ENCODE results near the gene CDH8. TPM values are rescaled to one million over a fixed set of nuclear protein-coding genes. Genes with fewer than 3 reads are reported as not detected.

CDH8 gene
- polyA plus RNA-seq, 2 of the 4 experiments (the other 2 are of a cell fraction): 0.23 to 0.94 TPM

DNA sequence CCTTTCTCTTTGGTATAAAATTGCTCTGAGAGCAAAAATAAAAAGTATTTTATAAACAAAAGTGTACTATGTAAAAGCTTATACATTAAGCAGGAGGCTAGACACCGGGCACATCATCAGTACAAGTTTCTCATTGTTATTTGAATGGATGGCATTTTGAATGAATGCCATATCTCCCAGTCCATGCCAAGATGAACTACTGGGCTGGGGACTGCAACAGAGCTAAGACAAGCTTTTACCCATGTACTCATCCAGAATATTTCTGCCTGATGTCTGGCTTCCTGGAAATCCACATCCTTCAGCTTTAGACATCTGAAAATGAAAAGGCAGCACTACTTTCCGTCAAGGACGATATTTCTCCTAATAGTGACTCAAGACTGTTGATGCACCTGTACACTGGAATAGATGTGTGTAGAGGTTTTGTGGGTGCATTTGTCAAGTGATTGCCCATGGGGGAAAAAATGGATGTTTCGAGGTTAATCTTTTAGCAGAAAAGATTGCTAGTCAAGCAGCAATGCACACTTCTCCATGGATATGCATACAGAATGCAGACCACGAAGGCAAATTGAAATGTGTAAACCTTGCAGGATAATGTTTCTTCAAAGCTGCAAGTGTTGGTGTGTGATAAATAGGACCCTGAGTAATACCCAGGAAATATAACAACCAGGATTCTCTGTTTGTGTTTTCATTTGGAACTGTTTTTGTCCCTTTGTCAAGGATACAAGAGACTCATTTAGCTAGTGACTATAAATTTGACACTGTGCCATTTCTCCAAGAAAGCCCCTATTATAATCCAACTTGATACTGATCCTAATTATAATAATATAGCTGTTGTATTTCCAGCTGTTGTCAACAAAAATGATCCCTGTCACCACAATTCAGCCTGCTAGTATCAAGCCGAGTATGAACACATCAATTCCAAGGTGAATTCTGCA, 173.8 kb downstream of the CDH8 start:
- H3K27ac ChIP-seq: no peak overlapping the region
- FAIRE-seq (no peak), ATAC-seq (no peak), DNase-seq (ENCODE audit: low read depth in 1 of 2, low spot score in 1 of 2) (no peak)
- POLR2A ChIA-PET: no interaction called here
- H3K4me1 ChIP-seq: no peaks in the 10 kb centered on the region
- no peak overlapping the region for H3K4me3 ChIP-seq
- H3K9me3 ChIP-seq: no peaks in the 10 kb centered on the region
- TF ChIP-seq CBX8 (IDR thresholded peaks at IDR 0.05): no peak
- no peak for TF ChIP-seq RARB (CRISPR knock-in tag; IDR thresholded peaks at IDR 0.05)
- no peak overlapping the region for H3K4me2 ChIP-seq
- 40% methylated on average over 6 of the region's 6 CpGs for WGBS (ENCODE audit: missing lambda C conversion rate)
- CTCF ChIA-PET: no interaction called here

GRCh38 chr16:61858988-61859387, 177.2 kb downstream of the CDH8 start:
- ChIA-PET POLR2A (no interaction called here), CTCF (interaction anchor here (0.6 kb wide), 1 partner anchor 37 kb away, joined by 3 read pairs; no protein-coding TSS in a partner anchor)
- ATAC-seq (no peak), FAIRE-seq (no peak), DNase-seq (ENCODE audit: low read depth in 1 of 2, low spot score in 1 of 2) (peak in 1 of 2 experiments; percentile 2)
- no peaks in the 10 kb centered on the region for H3K4me1 ChIP-seq
- H3K9me3 ChIP-seq: no peaks in the 10 kb centered on the region
- TF ChIP-seq FOSB (CRISPR knock-in tag; IDR thresholded peaks at IDR 0.05) (no peak), MAFK (IDR thresholded peaks at IDR 0.05; ENCODE audit: partially characterized antibody) (no peak), RNF2 (IDR thresholded peaks at IDR 0.05; ENCODE audit: borderline replicate concordance, low read depth) (no peak), JUNB (IDR thresholded peaks at IDR 0.05) (no peak), EHF (CRISPR knock-in tag; IDR thresholded peaks at IDR 0.05) (no peak)
- TF ChIP-seq, protein P1, sequence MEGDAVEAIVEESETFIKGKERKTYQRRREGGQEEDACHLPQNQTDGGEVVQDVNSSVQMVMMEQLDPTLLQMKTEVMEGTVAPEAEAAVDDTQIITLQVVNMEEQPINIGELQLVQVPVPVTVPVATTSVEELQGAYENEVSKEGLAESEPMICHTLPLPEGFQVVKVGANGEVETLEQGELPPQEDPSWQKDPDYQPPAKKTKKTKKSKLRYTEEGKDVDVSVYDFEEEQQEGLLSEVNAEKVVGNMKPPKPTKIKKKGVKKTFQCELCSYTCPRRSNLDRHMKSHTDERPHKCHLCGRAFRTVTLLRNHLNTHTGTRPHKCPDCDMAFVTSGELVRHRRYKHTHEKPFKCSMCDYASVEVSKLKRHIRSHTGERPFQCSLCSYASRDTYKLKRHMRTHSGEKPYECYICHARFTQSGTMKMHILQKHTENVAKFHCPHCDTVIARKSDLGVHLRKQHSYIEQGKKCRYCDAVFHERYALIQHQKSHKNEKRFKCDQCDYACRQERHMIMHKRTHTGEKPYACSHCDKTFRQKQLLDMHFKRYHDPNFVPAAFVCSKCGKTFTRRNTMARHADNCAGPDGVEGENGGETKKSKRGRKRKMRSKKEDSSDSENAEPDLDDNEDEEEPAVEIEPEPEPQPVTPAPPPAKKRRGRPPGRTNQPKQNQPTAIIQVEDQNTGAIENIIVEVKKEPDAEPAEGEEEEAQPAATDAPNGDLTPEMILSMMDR (IDR thresholded peaks at IDR 0.05): no peak
- no peak overlapping the region for H3K4me3 ChIP-seq
- WGBS (ENCODE audit: missing lambda C conversion rate): 70% methylated on average over 1 of the region's 1 CpG
- H3K4me2 ChIP-seq: no peak overlapping the region
- no peak overlapping the region for H3K27ac ChIP-seq

- ChIA-PET POLR2A (no interaction called here), CTCF (interaction anchor here (0.9 kb wide), 1 partner anchor 347 kb away, joined by 4 read pairs; no protein-coding TSS in a partner anchor)
- ATAC-seq (no peak), FAIRE-seq (no peak), DNase-seq (ENCODE audit: low read depth in 1 of 2, low spot score in 1 of 2) (no peak)
- no peak overlapping the region for H3K4me2 ChIP-seq
- 24% methylated on average over 2 of the region's 2 CpGs for WGBS (ENCODE audit: missing lambda C conversion rate)
- H3K27ac ChIP-seq: no peak overlapping the region
- no peaks in the 10 kb centered on the region for H3K9me3 ChIP-seq
- TF ChIP-seq POLR2A (IDR thresholded peaks at IDR 0.05; ENCODE audit: low read length) (no peak), HDAC2 (IDR thresholded peaks at IDR 0.05) (no peak), CHD4 (IDR thresholded peaks at IDR 0.05; ENCODE audit: borderline replicate concordance) (no peak), SREBF2 (IDR thresholded peaks at IDR 0.05) (no peak)
- H3K4me3 ChIP-seq: no peak overlapping the region
- H3K4me1 ChIP-seq: no peaks in the 10 kb centered on the region
Observed at GRCh38 chr16:61842666-61843065, 193.6 kb downstream of the CDH8 start.

GRCh38 chr16:61836804-61837393, 199.3 kb downstream of the CDH8 start:
- CTCF ChIA-PET: no interaction called here
- WGBS (ENCODE audit: missing lambda C conversion rate): 15% methylated on average over 3 of the region's 3 CpGs
- Histone ChIP-seq H3K4me1 (no peaks in the 10 kb centered on the region), H3K27ac (no peak overlapping the region), H3K4me2 (no peak overlapping the region), H3K4me3 (no peak overlapping the region), H3K9me3 (no peaks in the 10 kb centered on the region)
- no peak for FAIRE-seq
- POLR2A ChIA-PET: no interaction called here
- ATAC-seq: no peak
- no peak for DNase-seq (ENCODE audit: low read depth in 1 of 2, low spot score in 1 of 2)
- TF ChIP-seq HES2 (IDR thresholded peaks at IDR 0.05) (no peak), CHD4 (IDR thresholded peaks at IDR 0.05; ENCODE audit: borderline replicate concordance) (no peak)

DNA sequence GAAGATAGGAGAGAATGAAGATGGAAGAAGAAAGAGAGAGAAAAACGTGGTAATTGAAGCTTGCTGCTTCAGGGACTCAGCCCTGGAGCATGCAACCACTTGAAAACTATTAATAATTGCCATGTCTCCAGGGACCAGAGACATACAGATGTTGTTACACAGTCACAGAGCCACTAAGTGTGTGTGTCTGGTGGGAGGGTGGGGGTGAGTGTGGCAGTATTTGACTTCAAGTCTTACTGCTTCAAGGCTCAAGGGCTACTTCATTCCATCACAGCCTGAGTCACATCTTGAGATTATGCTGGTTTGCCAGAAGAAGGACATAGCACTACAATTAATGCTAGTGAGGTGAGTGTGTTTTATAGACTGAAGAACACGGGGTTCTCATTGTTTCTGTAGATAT, 202.2 kb downstream of the CDH8 start:
- 5% methylated on average over 2 of the region's 2 CpGs for WGBS (ENCODE audit: missing lambda C conversion rate)
- ATAC-seq (no peak), FAIRE-seq (no peak), DNase-seq (ENCODE audit: low read depth in 1 of 2, low spot score in 1 of 2) (no peak)
- no peak overlapping the region for H3K4me2 ChIP-seq
- ChIA-PET POLR2A (no interaction called here), CTCF (no interaction called here)
- no peak overlapping the region for H3K27ac ChIP-seq
- no peaks in the 10 kb centered on the region for H3K9me3 ChIP-seq
- H3K4me3 ChIP-seq: no peak overlapping the region
- no peaks in the 10 kb centered on the region for H3K4me1 ChIP-seq
- TF ChIP-seq HOXB5 (CRISPR knock-in tag; IDR thresholded peaks at IDR 0.05) (no peak), PHF8 (IDR thresholded peaks at IDR 0.05; ENCODE audit: borderline replicate concordance, low read depth) (no peak), MAFK (IDR thresholded peaks at IDR 0.05; ENCODE audit: partially characterized antibody) (no peak), CEBPB (IDR thresholded peaks at IDR 0.05) (no peak), JUN (IDR thresholded peaks at IDR 0.05) (no peak), RCOR1 (IDR thresholded peaks at IDR 0.05; ENCODE audit: low read depth, low read length) (no peak), SREBF2 (IDR thresholded peaks at IDR 0.05) (no peak), ESRRA (IDR thresholded peaks at IDR 0.05; ENCODE audit: borderline replicate concordance, low read length) (no peak), KDM5A (IDR thresholded peaks at IDR 0.05) (no peak)
- TF ChIP-seq, protein P2, sequence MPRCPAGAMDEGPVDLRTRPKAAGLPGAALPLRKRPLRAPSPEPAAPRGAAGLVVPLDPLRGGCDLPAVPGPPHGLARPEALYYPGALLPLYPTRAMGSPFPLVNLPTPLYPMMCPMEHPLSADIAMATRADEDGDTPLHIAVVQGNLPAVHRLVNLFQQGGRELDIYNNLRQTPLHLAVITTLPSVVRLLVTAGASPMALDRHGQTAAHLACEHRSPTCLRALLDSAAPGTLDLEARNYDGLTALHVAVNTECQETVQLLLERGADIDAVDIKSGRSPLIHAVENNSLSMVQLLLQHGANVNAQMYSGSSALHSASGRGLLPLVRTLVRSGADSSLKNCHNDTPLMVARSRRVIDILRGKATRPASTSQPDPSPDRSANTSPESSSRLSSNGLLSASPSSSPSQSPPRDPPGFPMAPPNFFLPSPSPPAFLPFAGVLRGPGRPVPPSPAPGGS (IDR thresholded peaks at IDR 0.05): no peak
- TF ChIP-seq, protein P3, sequence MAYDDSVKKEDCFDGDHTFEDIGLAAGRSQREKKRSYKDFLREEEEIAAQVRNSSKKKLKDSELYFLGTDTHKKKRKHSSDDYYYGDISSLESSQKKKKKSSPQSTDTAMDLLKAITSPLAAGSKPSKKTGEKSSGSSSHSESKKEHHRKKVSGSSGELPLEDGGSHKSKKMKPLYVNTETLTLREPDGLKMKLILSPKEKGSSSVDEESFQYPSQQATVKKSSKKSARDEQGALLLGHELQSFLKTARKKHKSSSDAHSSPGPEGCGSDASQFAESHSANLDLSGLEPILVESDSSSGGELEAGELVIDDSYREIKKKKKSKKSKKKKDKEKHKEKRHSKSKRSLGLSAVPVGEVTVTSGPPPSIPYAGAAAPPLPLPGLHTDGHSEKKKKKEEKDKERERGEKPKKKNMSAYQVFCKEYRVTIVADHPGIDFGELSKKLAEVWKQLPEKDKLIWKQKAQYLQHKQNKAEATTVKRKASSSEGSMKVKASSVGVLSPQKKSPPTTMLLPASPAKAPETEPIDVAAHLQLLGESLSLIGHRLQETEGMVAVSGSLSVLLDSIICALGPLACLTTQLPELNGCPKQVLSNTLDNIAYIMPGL (CRISPR knock-in tag; IDR thresholded peaks at IDR 0.05; ENCODE audit: borderline replicate concordance): no peak
